ENCODE measurements around the gene ADAMTS2. TPM values are rescaled to one million over a fixed set of nuclear protein-coding genes. Genes with fewer than 3 reads are reported as not detected.

Gene ADAMTS2
- total RNA-seq, 1 donor from 2014 or later = 18.9 TPM

DNA sequence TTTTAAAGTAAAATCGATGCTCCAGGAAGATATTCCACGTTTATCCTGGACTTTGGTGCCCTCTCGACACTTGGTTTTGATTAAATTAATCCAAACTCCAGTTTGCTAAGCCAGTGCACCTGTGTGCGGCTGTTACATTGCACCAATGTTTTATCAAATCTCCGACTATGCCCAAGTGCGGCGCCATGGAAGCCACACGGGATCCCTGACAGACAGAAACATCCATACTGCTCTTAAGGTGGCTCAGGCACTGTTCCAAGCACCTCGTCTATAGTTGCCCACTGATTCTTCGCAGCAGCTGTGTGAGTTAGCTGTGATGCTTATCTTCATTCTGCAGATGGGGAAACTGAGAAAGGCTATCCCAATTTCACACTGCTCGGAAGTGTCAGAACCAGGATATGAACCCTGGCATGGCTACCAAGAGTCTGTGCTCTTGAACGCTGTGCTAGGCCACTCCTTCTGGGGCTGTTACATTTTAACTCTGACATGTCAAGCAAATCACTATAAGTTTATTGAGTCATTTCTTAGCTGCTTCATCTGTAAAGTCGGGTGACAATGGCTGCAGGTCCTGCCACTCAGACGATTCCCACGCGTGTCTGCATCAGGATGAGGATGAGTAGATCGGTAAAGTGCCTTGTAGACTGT, 113.0 kb downstream of the ADAMTS2 start:
- no peak for DNase-seq (ENCODE audit: low spot score)

DNA sequence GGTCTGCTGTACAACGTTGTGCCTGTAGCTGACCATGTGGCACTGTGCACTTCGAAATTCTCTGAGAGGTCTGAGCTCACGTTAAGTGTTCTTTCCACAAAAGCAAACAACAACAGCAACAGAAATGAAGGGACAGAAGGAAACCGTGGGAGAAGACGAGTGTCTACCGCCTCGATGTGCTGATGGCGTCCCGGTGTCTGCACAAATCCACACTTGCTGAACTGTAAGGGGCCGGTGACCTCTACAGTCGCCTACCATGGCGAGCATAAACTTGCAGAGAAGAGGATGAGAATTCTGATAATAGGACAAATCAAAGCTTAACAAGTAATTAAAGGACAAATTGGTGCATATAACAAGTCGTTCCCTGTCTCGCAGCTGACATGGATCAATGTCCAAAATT, 114.0 kb downstream of the ADAMTS2 start:
- no peak for DNase-seq (ENCODE audit: low spot score)

DNA sequence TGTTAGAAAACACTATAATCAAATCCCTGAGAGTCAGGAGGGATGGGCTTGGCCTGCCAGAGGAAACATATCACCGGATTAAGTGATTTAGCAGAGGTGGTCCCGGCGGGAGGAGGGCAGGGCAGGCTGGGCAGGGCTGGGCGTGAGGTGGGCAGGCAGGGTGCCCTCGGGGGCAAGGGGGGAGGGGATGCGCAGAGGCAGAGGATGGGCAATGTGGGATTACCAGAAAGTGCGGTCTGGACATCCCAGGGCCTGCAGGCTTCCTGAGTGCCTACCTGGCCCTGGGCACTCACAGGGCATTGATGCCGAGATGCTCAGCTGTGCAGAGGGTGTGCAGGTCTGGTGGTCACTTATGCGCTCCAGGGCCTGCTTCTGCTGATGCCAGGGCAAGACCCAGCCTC, 115.2 kb downstream of the ADAMTS2 start:
- DNase-seq (ENCODE audit: low spot score) = no peak

DNA sequence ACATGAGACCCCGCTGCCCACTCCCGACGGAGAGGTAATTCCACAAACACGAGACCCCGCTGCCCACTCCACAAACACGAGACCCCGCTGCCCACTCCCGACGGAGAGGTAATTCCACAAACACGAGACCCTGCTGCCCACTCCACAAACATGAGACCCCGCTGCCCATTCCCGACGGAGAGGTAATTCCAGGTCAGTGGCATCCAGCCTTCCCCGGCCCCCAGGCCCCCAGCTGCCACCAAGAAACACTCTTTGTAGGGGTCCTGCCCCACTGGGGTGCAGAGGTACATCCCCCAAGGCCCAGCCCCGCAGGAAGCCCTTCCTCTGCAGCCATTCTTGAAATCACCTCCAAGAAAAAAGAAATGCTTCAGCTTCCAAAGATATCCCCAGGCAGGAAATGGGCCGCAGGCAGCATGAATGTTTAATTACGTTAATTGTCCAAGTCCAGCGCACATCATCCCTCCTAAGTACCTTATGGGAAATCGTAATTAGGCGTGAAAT, 115.9 kb downstream of the ADAMTS2 start:
- no peak for DNase-seq (ENCODE audit: low spot score)

DNA sequence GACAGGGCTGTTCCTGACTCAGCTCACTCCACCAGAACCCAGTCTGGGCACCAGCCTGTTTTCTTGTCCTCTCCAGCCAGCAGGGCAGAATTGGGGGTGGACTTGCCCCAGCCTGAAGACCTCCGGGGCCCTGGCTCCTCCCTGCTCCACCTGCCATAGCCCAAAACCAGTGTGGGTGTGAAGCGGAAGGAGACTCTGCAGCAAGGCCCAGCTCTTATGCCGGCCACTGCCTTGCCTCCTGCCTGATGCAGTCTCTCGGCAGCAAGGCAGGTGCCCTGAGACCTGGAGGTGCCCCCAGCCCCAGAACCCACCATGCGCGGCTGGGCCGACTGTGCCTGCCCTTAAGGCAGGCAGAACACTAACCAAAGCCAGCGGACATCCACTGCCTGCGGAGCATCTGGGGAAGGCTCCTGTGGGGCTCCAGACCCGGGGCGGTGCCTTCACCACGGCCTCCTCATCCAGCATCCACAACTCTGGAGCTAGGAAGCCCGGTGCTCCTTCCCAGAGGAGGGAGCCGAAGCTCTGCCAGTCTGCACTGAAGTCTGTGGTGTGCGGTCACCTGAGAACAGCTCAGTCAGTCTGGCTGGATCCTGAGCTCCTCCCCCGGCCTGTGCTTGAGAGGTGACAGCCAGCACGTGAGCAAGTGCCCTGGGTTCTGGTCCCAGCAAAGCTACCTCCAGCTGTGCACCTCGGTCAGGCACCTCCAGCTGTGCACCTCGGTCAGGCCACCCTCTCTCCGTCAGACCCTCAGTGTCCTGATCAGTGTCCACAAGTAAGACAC, 116.7 kb downstream of the ADAMTS2 start:
- no peak for DNase-seq (ENCODE audit: low spot score)

DNA sequence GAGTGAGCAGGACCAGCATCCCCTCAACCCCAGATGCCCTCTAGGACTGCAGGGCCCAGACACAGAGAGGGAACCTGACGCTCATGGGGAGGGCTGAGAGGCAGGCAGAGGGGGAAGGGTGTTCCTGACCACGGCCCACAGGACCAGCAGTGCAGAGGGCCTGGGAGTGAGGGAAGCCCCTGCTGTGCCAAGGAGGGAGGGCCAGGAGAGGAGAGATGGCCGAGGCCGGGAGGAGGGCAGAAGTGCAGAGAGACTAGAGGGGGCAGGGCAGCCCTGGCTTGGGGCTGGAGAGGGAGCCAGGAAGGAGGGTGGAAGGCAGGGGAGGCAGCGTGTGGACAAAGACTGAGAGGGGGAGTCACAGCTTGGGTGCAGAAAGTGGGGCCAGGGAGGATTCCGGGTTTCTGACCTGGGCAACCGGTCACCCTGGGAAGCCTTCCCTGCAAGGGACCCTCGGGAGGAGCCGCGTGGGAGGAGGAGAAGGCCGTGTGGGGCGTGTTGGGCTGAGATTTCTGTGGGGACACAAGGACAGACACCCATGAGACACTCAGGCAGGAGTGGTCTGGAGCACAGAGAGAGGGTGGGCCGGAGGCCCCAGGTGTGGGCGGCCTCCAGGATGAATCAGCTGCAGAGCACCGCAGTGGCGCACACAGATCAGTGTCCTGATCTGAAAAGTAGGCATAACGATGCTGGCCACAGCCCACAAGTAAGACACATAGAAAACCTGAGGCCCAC, 117.5 kb downstream of the ADAMTS2 start:
- DNase-seq (ENCODE audit: low spot score) = no peak

DNA sequence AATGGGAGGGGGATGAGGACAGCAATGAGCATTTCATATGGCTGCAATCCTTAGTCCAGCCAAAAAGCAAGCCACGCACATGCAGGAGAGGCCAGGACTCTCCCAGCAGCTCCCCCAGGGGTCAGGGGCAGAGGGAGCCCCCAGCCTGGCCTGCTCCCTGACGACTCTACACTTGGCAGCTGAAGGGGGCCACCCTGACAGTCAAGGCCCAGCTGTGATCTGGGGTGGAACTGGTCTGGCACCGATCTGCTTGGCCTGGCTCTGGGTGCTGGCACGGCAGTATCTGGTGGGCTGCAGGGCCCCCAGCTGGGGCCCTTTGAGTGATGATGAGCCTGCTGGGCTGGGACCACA, 118.1 kb downstream of the ADAMTS2 start:
- DNase-seq (ENCODE audit: low spot score) = no peak

DNA sequence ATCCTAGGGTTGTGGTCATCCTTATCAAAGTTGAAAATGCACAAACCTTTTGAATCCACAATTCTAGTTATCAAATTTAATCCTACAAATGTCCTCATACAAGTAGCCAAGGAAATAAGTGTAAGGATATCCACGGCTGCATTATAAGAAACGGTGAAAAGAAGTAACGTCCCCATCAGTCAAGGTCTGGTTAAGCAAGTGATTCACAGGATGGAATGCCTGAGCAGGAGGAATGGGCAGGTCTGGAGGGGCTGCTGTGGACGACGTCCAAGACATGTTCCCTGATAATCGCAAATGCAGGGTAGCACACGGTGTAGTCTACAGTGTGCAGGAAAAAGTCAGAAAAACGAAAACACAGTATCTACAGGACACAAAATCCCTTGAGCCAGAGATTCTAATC, 118.6 kb downstream of the ADAMTS2 start:
- DNase-seq (ENCODE audit: low spot score) = no peak

DNA sequence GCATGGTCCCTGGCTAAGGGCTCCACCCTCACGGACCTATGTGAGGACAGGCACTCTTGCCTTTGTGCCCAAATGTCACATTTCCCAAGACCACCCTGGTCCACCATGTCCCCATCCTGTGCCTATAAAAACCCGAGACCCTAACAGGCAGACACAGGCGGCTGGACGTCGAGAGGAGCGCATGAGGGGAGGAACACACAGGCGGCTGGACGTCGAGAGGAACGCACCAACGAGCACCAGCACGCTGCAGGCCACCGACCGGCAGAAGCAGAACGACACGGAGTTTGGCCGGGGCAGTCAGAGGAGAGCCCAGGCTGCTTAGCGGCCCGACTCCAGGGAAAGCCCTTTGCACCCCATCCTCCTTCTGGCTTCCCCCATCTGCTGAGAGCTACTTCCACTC, 119.9 kb downstream of the ADAMTS2 start:
- DNase-seq (ENCODE audit: low spot score) = no peak

DNA sequence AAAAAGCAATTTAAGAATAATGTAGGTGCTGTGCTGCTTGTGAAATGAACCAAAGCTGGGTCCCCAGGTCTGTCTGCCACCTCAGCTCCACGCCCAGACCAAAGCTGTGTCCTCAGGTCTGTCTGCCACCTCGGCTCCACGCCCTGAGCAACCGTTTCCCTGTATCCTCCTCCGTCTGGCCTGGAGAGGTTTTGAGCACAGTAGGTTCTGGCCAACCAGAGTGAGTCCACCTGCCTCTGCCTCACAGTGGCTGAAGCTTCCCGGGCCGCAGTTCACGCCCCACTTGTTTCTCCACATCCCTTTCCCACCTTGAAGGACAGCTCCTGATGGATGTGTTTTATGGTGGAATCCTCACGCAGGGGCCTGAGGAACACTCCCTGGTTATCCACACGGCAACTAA, 120.5 kb downstream of the ADAMTS2 start:
- DNase-seq (ENCODE audit: low spot score) = no peak

DNA sequence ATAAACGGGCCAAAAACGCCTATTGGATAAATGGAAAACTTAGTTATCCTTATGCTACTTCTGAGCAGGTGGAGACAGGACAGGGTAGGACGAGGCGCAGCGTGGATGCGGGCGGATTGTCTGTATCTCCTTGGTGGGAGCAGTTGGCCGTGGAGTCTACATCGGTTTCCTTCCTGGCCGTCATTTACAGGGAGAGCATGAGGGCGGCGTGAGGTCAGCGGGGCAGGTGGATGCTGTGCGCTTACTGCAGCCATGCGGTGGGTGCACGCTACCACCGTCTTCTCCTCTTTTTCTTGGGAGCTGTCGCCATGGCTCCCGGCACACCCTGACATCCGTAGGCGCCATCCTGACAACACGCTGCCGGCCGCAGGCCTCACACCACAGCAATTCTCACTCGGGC, 121.3 kb downstream of the ADAMTS2 start:
- no peak for DNase-seq (ENCODE audit: low spot score)

DNA sequence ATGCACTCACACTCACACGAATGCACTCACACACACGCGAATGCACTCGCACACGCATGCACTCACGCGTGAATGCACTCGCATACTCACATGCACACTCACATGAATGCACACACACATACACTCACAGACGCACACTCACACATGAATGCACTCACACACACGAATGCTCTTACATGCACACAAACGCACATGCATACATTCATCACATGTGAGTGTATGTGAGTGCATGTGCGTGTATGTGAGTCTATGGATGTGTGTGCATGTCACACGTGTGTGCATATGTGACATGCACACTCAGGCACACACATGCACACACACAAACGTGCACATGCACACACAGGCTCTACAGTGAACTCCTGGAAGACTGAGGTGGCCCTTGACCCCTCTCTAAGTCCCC, 121.7 kb downstream of the ADAMTS2 start:
- no peak for DNase-seq (ENCODE audit: low spot score)

DNA sequence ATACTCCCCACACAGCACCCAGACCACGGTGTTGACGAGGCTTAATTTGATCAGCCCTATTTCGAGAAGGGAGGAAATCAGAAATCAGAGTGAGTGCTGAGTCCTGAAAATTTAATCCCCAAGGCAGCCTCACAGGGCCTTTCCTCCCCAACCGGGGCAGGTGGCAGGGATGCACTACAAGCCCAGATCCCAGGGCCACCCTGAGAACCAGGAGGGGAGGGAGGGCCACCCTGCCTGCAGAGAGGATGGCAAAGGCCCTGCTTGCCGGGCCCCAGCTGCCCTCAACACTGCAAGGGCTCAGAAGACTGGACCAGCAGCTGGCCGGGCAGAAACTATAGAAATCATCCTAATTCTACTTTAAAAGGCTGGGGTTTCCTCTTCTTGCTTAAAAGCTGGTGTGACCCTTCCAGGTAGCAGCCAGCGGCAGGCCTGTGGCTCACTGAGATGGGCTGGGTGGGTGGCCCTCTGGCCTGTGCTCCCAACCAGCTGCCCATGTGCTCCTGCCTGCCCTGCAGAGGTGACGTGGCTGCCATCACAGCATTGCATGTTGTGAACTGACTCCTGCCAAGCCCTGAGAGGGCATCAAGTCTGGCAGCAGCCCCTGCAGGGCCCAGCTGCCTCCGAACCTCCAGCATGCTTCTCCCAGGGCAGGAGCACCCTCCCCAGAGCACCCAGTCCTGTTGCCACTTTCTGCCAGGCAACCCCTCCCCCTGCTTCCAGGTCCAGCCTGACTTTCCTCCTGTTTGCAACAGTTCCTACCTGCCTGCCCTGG, 122.8 kb downstream of the ADAMTS2 start:
- no peak for DNase-seq (ENCODE audit: low spot score)

DNA sequence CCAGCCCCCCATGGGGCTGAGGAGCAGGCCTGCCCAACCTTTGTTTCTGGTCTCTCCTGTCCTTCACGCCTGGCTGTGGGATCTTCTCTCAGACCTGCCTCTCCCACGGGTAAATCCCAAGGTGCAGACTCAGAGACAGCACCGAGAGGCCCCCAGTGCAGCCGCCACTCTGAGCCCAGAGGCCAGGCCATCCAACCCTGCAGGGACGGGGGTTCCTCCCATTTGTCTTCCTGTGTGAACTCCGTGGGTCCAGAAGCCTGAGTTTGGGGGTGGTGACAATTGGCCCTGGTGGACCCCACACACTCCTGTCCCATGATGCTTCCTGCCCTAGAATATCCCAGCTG, 123.4 kb downstream of the ADAMTS2 start:
- DNase-seq (ENCODE audit: low spot score) = no peak

DNA sequence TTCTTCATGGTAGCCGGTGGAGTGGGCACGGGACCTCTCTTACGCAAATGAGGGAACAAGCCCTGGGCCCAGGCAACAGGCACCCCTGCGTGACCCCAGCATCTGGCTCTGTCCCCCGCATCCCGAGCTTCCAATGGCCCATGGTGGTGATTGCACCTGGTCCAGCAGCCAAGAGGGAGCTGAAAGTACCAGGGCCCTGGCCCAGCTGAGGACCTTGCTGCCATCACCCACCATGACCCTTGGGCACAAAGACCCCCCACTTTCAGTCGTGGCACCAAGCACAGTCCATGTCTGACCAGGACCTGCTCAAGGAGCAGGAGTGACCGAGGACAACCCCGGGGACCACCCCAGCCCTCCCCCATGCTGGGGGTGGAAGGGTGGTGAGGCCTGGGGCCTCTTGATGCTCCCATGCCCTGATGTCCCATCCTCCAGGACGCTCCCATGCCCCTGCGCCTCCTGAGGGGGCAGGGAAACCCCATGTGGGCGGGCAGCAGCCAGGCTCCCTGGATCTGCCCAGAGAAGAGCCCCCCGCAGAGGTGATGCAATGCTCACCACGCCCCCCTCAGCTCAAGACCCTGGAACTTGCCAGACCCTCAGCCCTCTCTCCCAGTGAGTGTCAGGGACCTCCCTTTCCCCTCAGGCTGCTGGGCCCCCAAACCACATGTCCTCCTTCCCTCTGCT, 123.9 kb downstream of the ADAMTS2 start:
- no peak for DNase-seq (ENCODE audit: low spot score)

DNA sequence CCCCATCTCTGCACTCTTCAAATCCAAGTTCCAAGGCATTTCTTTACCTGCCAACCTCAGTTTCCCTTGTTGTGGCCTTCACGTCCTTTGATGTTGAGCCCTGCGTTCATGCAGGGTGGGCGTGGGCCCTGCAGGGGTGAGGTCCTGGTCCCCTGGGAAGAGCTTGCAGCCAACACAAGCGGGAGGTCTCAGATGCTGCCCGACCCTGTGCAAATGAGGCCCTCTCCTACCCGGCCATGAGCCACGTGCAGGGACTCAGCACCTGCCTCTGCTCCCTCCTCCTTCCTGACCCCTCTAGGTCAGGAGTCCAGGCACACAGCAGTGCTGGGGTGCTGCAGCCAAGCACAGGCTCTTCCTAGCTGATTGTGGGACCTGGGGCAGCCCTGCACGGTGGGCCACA, 124.5 kb downstream of the ADAMTS2 start:
- no peak for DNase-seq (ENCODE audit: low spot score)

DNA sequence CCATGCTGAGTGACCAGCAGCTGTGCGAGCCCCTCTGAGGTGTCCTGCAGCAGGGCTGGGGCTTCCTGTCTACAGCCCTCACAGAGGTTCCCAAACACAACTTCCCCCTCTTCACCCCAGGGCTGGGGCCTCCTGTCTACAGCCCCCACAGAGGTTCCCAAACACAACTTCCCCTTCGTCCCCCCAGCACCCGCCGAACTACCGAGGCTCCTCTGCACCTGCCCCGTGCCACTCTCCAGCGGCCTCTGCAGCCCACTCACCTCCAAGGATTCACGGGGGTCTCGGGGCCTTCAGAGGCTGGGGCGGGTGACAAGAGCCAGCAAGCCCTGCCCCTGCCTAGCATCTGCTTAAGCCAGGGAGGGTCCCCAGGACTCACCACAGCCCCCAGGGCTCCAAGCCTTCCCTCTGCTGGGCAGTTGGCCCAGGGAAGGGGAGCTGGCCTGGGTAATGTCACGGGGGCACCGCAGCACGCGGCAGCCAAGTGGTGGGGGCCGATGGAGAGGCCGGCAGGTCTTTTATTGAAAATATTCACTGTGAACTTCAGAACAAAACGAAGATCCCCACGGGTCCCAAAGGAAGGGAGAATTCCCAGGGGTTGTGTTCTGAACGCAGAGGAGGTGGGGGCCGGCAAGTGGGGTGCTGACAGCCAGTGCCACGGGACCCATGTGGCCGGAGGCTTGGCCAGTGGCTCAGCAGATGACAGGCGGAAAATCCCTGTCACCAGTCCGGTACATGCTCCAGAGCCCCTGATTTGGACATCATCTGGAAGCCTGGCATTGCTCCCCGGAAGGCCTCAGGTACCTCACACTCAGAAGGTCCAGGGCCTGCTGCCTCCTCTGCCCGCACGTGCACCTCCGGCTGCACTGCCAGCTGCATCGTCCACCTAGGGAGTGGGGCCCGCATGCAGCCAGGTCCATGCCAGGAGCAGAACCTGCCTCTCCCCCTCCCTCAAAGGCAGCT, 125.3 kb downstream of the ADAMTS2 start:
- DNase-seq (ENCODE audit: low spot score) = no peak

DNA sequence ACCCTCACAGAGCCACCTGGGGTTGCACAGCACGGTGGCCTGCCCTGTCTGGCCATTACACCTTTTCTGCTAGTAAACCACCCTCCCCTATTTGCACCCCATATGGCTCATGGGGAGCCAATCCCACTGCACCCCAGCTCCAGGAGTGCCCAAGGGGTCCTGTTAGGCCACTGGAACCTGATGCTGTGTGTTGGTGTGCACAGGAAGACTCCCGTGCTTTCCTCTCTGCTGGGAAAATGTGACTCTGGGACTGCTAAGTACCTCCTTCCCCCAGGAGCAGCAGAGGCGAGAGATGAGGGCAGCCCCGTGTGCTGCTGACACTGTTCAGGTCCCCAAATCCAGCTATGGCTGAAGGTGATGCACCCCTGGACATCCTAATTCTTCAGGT, 126.3 kb downstream of the ADAMTS2 start:
- no peak for DNase-seq (ENCODE audit: low spot score)

DNA sequence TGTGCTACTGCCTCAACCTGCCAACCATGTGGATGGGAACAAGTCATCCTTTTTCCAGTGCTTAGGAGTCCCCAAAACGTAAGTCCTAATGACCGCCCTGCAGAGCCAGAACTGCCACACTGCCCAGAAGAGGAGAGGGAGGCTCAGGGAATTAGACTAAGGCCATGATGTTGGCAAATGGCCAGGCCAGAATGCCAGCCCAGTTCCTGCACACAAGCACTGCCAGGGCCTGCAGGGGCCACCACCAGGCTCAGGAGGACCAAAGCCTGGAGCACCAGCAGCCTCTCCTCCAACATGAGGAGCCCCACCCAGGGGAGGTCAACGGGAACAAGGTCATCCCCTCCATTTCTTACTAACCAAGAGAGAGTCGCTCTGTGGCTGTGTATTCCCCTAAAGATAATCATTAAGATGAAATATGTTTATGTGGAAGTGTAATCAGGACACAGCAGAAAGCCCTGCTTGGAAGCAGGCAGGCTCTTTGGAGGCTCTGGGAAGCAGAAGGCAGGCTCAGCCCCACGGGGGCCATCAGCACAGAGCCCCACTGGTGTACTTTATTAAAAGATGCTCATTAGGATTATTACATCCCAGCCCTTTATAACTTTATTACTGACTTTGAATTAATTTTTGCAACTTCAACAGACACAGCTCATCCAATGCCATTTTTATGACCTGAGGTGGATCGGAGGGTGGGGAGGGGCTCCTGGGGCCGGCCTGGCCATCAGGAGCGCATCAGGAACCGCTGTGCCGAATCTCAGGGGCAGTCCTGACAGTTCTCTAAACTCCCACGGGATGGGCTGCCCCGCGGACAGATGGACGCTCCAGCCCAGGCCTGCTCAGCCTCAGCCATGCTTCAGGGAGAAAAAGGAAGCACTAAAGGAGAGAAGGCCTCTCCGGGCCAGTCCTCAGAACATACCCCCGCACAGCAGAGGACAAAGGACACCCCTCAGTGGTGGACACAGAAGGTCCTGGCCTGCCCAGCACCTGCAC, 127.0 kb downstream of the ADAMTS2 start:
- no peak for DNase-seq (ENCODE audit: low spot score)

Data from mucosa of gallbladder (tissue), 1 donor.